CD4-positive, alpha-beta T cell treated with Interleukin-17A for 4 hours (primary cell): ENCODE data around the gene ASAP3.
"Not testable (repeated sequence)": the region's sequence is repeated elsewhere in the genome, so short reads cannot be mapped to it uniquely, and the experiment has no call there.

Source experiments
- DNase-seq: peaks from one replicate; pipeline ENCODE4 v3.0.0-alpha.2; 2020; ENCODE audit warnings: mixed read lengths

The ASAP3 gene

GRCh38 chr1:23514111-23514679, 30.2 kb upstream of the ASAP3 start:
- DNase-seq = no peak

DNA sequence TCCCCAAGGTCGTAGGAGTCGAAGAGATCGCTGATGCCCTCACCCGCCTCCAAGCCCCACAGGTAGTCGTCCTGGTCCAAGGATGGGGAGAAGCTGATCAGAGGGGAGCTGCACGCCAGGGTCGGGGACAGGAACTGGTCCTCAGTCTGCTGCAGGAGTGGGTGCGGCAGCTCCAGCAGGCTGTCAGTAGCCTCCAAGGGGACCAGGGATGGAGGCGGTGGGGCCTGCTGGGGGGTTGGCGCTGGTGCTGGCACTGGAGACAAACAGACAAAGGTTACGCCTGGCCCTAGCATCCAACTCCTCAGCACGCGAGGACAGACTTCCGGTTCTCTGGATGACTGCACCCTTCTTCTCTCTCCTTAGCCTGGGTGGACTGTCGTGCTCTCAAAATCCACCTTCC, 25.9 kb upstream of the ASAP3 start:
- no peak for DNase-seq

DNA sequence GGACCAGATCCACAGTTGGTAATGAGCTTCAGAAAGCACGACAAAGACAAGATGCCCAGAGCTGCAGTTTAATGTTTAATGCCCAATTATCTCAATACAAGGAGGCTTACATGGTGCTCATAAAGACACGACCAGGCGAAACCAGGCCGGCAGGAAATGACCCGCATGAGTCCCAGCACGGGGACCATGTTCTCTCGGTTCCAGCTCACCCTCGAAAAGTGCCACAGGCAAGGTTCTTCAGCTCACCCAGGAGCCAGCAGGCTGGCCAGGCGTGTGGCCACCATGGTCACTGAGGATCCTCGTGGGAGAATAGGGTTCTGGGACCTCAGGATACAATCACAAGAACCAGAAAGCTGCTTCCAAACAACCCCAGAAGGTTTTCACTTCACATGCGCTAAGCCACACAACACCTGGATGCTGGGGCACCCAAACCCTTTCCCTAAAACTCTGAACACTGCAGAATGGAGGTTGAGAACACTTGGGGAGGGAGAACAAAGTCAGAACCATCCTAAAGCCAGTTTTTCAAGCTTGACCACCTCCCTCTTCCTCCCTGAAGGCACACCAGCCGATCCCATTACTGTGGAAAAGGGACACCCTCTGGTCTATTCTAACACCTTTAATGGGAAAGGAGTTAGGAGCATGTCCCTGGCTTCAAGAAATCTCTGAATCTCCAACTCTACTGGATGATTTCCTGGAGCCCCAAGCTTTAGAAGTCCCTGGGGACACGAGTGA, 22.6 kb upstream of the ASAP3 start:
- no peak for DNase-seq

GRCh38 chr1:23505851-23506250, 21.9 kb upstream of the ASAP3 start:
- no peak for DNase-seq

- DNase-seq = not testable (repeated sequence)
These were observed 20.2 kb upstream of the ASAP3 start for GRCh38 chr1:23504156-23504555.

DNA sequence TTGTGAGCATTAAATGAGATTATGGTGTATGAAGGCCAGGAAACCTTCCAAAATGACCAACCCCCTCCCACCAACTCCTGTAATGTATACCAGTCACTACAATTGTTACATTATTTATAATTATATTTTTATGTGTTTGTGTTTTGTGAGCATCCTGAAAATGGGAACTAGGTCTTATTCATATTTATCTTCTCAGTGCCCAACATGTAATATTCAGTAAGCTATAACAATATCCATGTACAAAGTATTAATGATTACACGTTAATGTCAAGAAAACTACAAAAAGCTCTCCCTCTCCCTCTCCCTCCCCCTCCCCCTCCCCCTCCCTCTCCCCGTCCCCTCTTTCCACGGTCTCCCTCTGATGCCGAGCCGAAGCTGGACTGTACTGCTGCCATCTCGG, 19.0 kb upstream of the ASAP3 start:
- DNase-seq = no peak

DNA sequence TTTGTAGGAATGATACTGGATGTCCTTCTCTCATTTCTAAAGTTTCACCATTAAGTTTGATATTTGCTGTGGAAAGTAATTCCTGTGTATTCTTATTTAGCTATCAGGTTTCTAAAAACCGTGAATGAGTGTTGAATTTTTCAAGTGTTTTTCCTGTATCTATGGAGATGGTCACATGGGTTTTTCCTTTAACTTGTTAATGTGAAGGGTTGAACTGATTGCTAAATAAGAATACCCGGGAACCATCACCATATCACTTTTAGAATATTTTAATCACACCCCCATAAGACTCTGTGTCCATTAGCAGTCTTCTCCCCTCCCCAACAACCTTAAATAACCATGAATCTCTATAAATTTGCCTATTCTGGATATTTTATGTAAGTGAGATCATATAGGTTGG, 16.5 kb upstream of the ASAP3 start:
- no peak for DNase-seq

- no peak for DNase-seq
These were observed 13.9 kb upstream of the ASAP3 start for GRCh38 chr1:23497777-23498439.

- no peak for DNase-seq
These were observed 12.7 kb upstream of the ASAP3 start for GRCh38 chr1:23496490-23497181.

GRCh38 chr1:23494836-23495235, 10.9 kb upstream of the ASAP3 start:
- DNase-seq = not testable (repeated sequence)

DNA sequence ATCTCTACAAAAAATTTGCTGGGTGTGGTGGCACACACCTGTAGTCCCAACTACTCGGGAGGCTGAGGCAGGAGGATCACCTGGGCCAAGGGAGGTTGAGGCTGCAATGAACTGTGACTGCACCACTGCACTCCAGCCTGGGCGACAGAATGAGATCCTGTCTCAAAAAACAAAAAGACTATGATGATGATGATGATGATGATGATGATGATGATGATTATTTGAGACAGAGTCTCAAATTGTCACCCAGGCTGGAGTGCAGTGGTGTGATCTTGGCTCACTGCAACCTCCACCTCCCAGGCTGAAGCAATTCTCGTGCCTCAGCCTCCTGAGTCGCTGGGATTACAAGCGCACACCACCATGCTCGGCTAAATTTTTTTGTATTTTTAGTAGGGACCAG, 8.8 kb upstream of the ASAP3 start:
- DNase-seq = not testable (repeated sequence)

GRCh38 chr1:23492132-23492720, 8.2 kb upstream of the ASAP3 start:
- DNase-seq = no peak

GRCh38 chr1:23489842-23490241, 5.9 kb upstream of the ASAP3 start:
- no peak for DNase-seq

GRCh38 chr1:23485002-23485332, 988 bp upstream of the ASAP3 start:
- DNase-seq = no peak

- DNase-seq = peak; percentile 97
These were observed 448 bp upstream of the ASAP3 start for GRCh38 chr1:23484253-23485001.

GRCh38 chr1:23481904-23482303, 2.1 kb downstream of the ASAP3 start:
- no peak for DNase-seq

DNA sequence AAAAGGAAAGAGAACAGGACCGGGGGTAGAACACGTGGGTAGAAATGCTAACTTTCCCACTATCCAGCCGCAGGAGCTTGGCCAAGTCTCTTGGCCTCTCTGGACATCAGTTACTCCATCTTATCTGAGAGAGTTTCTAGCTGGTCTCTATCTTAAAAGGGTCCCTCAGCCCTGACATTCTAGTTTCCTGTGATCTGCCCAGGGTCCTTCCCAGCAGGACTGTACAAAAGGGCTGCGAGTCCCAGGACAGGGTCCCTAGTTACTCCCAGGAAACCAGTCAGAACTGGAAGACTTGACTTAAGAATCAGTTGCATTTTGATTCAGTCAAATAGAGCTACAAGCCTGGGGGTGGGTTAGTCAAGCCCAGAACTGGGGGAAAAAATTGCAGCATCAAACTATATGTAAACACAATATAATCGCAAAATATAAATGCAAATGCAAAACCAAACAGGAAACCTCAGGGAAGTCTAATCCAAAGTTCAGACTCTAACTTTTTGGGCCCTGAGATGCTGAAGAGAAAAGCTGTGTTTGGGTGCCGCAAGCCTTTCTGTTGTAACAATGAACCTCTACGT, 2.9 kb downstream of the ASAP3 start:
- no peak for DNase-seq

- no peak for DNase-seq
These were observed 3.6 kb downstream of the ASAP3 start for GRCh38 chr1:23480187-23481025.

DNA sequence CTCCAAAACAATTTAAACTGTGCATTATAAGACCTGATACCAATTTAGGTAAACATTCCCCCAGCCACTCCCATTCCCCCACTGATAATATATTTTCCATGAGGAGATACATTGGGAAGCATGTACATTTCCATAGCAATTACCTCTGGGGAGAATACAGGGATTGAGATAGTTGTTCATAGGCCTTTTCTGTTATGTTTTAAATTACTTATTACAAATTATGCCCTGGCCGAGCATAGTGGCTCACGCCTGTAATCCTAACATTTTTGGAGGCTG, 4.4 kb downstream of the ASAP3 start:
- DNase-seq = no peak

GRCh38 chr1:23478896-23479665, 4.9 kb downstream of the ASAP3 start:
- DNase-seq = no peak
